SW480 (cell line): ENCODE results near the gene SH3RF1.

Source experiments
- DNase-seq: peaks from one replicate; pipeline ENCODE4 v3.0.0-alpha.2; 2016; ENCODE audit warnings: low spot score

The SH3RF1 gene

DNA sequence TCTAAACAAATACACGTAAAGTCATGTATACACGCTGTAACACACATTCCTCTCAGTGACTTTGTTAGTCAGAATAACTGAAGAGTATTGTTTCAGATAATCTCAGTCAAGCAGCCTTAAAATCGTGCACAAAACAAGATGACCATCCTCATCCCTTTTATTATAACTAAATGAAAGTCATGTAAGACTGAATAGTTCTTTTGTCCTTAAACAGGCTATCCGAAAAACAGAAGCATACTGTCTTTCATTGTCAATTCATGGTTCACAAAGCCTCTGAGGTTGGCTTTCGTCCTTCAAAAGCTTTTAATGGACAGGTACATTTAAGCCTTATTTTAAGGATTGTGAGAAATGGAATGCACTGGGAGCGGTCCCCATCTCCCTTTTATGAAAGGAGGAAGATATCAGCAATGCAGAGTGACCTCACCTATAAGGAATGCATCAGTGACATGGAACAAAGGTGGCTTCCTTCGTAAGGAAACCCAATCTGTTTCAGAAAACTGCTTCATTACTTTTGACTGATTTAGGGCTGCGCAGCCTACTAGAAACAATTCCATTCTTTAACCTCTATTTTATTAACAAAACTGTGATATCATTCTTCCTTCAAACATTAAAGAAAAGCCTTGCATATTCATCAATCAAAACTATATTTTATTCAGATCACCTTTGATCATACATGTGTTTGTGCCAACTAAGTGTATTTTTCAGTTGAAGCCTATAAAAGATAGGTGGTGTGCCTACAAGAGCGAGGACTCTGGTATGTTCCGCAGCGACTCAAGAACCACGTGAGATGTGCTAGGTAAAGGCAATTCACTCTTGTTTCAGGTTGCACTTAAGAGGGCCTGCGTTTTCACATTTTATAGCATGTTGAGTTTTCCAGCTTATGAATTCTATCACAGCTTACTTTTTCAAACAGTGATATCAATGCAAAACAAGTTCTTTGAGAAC is 19.2 kb downstream of the SH3RF1 start:
- peak; percentile 94 for DNase-seq

DNA sequence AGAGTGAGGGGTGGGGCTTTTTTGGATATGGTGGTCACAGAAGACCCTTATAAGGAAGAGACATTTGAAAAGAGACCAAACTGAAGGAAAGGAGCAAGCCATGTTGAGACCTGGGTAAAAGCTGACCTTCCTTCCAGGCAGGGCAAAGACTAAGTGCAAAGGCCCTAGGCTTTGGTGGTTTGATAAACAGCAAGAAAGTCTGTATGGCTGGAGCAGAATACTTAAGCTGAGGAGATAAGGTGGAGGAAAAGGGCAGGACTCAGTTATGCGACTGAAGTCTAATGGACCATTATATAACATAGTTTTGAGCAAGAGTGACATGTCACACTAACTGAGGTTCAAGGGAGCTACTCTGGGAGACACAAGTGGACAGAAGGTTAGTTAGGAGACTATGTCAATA is 20.0 kb downstream of the SH3RF1 start:
- peak; percentile 43 for DNase-seq

DNA sequence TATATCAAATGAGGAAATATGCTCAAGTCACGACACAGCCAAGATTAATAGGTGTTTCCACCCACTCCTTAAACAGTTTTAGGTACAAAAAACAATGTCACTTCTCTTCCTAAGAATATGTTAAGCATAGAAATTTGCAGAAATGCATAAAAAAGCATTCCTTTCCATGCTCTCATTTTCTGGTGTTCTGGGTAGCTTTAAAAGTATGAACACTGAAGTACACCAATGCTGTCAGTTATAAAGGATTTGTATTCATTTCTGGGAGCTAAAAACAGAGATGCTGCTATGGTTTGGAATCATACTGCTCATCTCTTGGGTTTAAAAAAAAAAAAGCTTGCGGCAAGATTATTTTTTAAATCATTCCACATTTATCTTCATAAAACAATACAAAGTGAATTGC is 20.8 kb downstream of the SH3RF1 start:
- DNase-seq: no peak

DNA sequence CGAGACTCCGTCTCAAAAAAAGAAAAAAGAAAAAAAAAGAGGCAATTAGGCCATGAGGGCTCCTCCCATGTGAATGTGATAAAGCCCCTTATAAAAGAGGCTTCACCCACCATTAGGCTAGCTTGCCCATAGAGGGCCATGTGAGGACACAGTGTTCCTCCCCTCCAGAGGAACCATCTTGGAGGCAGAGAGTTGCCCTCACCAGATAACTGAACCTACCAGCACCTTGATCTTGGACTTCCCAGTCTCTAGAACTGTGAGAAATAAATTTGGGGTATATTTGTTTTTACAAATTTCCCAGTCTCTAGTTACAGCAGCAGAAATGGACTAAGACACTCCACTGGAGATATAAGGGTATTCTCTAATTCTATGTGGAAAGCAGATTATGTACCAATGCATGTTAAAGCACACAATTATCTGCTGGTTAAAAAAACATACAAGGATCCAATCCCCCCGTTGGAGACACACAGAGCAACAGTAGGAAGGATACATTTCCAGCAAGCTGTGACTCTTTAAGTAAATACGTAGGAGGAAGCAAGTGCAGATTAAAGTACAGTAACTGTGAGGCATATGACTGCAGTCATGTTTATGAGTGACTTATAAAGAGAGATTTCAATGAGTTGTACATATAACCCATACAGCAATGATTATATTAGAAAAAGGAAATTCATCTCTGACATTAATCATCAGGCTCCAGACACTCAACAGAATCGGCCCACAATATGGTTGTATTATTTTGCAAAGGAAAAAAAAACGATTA is 21.4 kb downstream of the SH3RF1 start:
- no peak for DNase-seq

DNA sequence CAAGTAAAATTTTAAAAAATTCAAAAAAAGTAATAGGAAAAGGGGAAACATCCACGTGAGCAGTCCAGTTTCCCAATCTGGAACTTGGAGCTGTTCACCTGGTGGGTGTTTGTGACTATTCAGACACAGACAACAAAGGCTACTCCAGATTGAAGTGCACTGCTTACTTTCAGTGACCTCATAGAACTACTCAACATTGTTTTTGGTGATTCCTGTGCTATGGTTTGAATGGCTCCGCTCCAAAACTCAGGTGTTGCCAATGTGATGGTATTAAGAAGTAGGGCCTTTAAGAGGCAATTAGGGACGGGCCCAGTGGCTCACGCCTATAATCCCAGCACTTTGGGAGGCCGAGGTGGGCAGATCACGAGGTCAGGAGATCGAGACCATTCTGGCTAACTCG is 22.1 kb downstream of the SH3RF1 start:
- no peak for DNase-seq

DNA sequence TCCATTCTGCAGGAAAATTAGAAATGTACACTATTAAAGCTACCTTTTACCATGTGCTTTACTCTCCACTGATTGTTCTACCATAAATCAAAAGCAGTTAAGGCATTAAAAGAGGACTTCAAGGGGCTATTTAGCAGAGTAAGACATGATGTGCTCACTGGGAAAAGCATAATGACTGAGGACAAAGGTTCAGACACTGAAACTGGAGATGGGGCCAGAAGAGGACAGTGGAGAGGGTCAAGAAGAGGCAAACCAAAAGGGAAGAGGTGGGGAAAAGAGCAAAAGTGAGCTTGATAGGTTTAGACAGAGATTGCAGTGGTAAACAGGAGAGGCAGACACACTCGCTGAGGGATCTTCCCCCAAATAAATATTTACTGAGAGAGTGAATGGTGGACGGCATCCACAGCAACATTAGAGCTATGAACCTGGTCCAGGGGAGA is 23.8 kb downstream of the SH3RF1 start:
- no peak for DNase-seq

DNA sequence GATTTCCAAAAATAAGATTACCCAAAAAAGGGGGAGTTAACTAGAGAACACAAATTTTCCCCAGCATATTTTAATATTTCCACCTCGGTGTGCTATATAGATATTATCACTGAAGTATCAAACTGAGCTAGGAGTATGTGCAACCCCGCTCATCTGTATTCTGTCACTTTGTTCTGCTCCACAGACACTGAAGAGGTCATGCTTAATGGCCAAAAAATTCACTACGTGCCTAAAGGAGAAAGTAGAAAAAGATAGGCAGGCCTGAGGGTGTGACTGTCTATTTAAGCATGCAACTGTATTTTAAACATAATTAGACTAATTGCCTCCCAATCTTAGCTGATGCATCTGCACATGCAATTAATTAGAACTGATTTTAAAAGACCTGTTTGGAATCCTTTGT is 24.5 kb downstream of the SH3RF1 start:
- no peak for DNase-seq

DNA sequence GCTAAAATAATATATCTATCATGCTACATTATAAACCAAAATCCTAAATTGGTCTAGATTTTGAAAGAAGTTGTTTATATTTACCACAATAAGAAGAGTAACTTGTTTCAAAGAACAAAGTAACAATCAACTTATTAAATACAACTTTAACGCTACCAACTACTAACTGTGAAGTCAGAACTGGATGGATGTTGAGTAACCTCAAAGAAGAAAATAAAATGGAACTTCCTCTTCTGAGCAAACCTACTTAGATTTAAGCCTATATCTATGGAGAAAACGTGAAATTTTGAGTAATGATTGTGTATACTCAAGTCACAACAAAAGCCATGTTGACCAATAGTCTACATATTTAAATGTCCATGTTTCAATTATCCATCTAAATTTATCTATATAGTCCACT is 25.7 kb downstream of the SH3RF1 start:
- DNase-seq: no peak

DNA sequence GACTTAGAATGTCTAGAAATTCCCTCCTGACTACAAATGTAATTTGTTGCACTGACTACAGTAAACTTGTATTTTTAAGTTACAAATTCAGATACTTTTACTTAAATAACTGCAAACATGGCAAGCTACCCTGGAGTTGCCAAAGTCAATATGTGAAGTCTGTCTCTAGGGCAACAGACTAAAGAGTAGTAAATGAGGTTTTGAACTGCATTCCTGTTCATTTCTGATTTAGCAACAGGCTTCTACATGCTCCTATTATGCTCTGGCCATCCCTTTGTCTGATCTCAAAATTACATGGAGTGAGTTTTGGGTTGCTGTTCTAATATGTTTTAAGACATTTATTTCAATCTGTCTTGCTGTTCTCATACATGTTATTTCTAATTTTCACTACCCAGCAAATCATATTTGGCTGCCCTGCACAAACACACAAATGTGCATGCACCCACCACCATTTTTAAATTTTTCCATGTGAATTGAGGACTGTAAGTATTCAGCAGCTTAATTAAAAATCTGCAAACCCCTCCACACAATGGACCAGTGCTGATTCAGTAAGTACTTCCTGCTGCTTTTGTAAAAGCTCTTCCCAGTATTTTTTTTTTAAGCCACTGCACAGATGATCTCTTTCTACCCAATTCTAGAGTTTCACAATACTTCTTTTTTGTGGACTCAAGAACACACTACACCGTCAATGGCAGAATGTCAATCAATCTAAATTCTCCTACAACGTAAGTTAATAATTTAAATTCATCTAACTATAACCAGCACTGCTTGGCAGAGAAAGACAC is 26.7 kb downstream of the SH3RF1 start:
- DNase-seq: no peak

DNA sequence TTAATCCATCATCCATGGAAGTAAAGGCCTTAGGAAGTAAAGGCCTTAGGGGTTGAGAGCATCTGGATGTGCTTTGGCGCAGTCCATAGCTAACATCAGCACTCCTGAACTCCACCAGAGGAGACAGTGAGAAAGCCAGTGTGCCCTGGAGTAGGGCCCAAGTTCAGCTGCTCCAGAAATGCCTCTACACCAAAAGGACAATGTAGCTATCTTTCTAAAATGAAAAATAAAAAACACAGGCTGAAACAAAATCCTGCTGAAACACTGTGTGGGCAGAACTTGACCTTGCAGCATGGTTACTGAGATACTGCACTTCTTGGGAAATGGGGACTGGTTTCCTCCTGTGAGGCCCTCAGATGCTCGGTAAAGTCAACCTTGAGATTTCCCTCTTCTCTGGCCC is 29.3 kb downstream of the SH3RF1 start:
- DNase-seq: no peak

DNA sequence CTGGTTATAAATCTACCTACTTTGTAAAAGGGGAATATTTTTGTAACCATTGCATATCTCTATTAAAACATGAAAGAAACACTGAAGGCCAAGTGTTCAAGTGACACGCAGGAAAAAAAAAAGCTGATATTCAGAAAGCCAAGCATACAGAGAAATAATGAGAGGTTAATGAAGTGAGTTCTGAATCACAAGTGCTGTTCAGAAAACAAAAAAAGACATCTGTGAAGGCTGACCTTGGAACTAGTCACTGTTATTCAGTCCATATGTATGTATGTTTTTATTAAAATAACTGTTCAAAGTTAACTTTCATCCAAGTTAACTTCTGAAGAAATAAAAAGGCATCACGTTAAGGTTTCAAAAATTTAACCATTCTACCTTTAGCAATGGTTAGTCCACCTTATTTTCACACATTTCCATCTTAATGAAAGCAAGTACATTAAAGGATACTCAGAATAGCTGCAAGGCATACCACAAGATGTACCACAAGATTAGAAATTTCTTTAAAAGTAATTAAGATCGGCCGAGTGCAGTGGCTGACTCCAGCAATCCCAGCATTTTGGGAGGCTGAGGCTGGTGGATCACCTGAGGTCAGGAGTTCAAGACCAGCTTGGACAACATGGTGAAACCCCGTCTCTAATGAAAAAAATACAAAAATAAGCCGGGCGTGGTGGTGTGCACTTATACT is 31.4 kb downstream of the SH3RF1 start:
- DNase-seq: no peak

DNA sequence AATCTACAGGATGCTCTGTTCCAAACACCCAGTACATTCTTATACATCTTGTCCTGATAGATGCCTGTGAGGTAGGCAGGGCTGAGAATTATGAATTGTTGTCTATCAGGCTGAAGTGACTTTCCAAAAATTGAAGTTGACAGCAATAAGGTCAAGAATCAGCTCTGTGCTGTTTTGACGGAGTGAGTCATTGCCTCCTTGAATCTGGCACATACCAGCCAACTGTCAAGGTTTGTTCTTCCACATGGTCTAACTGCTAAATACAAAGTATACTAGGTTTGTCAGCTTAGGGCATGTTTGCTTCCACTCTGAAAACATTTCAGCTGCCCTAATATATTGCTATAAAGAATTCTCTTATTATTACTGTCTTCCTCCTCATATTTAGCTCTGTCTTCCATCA is 32.3 kb downstream of the SH3RF1 start:
- no peak for DNase-seq

DNA sequence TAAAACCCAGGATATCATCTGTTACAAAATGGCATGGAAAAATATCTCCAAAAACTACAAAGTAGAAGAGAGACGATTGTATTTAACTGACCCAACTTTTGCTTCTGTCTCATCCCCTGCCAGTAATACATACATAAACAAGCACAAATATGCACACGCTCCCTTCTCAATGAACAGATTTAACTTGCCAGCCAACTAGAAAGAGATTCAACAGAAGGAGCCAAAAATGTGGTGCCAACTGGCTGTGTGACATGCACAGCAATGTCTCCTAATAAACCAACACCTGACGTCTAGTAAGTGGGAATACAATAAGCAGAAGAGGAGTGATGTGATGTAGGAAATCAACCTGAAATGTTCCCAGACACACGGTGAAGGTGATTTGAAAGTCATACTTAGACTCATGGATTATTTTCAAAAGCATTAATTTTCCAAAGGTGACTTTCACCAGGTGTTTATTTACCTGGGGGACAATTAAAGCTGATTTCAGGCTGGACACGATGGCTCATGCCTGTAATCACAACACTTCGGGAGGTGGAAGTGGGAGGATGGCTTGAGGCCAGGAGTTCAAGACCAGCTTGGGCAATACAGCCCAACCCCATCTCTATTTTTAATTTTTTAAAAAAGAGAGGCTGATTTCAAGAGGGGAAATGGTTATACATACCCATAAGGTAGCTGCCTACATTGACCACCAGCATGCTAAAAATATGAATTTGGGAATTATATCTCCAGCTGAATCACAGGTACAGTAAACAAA is 33.7 kb downstream of the SH3RF1 start:
- DNase-seq: no peak

DNA sequence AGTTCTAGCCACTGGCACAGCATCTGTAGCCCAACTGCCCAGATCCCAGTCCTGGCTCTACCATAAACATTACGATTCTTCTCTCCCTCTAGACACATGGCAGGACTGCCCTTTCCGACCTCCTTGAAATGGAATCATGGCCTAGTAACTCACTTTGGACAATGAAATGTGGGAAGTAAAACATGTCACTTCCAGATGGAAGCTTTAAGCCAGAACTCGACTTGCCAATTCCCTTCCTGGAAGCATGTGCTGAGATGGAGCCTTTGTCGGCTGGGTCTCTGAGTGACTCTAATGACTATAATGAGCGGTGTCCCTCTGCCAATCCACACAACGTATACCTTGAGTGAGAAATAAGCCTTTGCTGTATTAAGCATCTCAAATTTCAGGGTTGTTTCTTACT is 34.7 kb downstream of the SH3RF1 start:
- no peak for DNase-seq

DNA sequence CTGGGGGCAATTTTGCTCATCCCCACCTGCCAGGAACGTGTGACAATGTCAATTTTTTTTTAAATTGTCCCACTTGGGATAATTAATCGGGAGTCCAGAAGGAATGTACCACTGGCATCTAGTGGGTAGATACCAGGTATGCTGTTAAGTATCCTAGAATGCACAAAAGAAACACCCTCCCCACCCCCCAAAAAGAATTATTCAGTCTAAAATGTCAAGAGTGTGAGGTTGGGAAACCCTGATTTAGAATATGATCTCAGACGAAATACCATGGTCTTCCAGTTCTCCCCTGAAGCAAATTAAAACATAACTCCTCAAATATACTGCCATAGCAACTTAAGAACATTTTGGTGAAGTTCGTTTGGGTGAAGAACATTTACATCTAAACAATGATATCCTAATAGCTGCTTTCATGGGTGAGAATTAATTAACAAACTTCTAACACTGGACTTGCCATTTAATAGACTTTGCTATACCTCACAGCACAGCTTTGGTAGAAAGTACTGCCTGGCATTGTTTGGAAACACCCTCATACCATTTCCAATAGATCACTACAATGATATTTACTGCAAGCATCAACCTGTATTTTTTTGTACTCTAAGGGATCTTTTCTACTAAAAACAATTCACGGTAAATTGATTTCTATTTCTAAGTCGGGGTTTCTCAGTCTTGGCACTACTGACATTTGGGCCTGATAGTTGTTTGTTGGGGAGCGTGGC is 36.5 kb downstream of the SH3RF1 start:
- no peak for DNase-seq

DNA sequence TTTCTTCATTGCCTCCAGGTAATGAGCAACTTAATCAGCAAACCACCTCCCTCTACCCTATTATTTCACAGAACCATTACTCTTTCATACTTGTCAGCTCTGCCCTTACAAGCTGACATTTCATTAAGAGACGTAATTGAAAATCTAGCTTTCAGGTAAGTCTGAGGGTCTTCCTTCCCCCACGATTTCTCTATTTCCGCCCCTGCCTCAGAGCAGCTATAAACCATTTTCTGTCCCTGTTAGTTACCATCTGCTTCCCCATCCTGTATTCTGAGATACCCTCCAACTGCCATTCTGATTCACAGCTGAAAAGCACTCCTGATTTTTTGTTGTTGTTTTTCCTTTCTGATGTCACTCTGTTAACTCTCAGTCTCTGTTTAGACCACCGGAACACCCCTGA is 37.1 kb downstream of the SH3RF1 start:
- DNase-seq: no peak

DNA sequence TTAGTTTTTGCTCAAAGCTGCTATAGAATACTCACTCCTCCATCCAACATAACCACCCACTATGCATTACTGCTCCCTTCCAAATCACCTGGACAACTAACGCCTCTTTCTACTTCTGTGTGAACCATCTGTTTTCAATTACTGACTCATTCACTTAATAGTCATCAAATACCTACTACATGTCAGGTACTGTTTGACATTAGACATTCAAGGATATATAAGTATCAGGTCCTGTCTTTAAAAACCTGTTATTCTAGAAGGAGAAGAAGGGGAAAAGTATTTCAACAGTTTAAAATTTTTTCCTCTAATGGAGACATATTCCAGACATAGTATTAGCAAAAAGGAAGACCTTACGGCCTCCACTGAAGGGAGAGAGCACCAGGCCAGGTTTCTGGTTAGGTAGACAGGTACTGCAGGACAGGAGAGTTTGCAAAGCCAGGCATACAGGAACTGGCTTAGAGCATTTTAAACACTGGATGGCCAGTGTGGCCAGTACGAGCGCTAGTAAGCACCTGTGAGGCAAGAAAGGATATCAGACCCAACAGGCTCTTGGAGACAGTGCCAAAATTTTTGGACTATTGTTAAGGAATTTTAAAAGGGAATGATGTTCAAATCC is 39.0 kb downstream of the SH3RF1 start:
- DNase-seq: no peak

DNA sequence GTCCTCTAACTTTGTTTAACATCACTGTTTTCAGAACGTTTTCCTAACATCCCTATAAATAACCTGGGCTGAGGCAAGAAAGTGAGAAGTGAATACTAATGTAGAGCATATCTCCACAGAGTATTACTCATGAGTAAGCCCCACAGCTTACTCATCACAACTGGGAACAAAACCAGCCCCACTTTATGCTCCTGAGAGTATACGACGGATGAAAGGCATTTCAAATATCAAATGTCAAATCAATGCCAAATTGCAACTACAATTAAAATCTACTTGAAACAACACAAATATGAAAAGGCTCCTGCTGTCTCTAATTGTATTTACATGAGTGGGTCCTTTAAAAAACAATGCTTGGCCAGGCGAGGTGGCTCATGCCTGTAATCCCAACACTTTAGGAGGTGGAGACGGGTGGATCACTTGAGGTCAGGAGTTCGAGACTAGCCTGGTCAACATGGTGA is 41.2 kb downstream of the SH3RF1 start:
- DNase-seq: peak; percentile 13

DNA sequence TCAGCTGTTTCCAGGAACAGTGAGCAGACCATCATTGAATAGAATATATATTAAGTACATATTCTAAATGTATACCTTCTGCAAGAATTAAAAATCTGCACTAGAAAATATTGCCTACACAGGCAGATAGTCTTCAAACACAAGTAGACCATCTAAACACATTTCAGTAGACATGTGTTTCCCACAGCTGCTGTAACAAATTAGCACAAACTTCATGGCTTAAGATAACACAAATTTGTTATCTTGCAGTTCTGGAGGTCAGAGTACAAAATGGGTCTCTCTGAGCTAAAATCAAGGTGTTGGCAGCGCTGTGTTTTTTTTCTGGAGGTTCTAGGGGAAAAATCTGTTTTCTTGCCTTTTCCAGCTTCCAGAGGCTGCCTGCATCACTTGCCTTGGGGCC is 42.7 kb downstream of the SH3RF1 start:
- DNase-seq: no peak

DNA sequence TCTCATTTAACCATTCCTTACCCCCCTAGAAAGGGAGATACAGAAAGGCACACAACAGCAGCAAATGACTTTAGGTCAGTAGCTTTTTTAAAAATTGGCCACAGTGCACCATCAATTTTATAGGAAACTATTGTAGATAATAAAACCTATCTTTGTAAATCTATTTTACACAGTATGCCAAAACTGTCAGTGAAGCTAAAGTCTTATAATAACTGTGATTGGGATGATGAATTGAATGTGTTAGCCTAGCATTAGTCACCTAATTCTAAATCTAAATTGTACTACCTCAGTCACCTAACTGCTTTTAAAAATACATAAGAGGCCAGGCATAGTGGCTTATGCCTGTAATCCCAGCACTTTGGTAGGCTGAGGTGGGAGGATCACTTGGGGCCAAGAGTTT is 44.2 kb downstream of the SH3RF1 start:
- no peak for DNase-seq
